Measurements from ENCODE around the gene DTNBP1.

- TF ChIP-seq, protein P1, sequence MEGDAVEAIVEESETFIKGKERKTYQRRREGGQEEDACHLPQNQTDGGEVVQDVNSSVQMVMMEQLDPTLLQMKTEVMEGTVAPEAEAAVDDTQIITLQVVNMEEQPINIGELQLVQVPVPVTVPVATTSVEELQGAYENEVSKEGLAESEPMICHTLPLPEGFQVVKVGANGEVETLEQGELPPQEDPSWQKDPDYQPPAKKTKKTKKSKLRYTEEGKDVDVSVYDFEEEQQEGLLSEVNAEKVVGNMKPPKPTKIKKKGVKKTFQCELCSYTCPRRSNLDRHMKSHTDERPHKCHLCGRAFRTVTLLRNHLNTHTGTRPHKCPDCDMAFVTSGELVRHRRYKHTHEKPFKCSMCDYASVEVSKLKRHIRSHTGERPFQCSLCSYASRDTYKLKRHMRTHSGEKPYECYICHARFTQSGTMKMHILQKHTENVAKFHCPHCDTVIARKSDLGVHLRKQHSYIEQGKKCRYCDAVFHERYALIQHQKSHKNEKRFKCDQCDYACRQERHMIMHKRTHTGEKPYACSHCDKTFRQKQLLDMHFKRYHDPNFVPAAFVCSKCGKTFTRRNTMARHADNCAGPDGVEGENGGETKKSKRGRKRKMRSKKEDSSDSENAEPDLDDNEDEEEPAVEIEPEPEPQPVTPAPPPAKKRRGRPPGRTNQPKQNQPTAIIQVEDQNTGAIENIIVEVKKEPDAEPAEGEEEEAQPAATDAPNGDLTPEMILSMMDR (IDR thresholded peaks at IDR 0.05) = no peak
- no peak for TF ChIP-seq POLR2A (IDR thresholded peaks at IDR 0.05)
Measured at GRCh38 chr6:15577106-15577505, 85.7 kb downstream of the DTNBP1 start.

All from adrenal gland (tissue), 5 donors.